ENCODE results near the gene CT45A6. TPM values are rescaled to one million over a fixed set of nuclear protein-coding genes. Genes with fewer than 3 reads are reported as not detected.
"Not testable (repeated sequence)": the region's sequence is repeated elsewhere in the genome, so short reads cannot be mapped to it uniquely, and the experiment has no call there.

Gene CT45A6
- total RNA-seq = not detected in 2 replicates

DNA sequence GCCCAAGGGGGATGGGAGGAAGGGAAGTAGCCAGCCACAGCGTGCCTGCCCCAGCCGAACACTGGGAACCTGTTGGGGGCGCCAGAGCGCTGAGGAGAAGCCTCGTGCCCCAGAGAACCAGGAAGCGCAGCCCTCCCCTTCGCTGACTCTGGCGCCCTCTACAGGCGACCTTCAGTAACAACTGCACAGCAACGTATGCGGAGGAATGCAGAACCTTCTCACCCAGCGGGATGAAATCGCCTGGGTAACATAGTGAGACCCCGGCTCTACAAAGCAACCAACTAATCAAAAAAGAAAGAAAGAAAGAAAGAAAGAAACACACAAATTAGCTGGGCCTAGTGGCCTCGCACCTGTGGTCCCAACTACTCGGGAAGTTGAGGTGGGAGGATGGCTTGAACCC lies at the start of gene CT45A6:
CT45A6 (minus strand) TSS at position 101 of the 400 bp plus-strand sequence. CDS start 3,794 bp downstream, outside the sequence.
- H3K27ac Mint-ChIP-seq; H3K9me3 Mint-ChIP-seq; H3K4me3 Mint-ChIP-seq; intact Hi-C loops (cut with micrococcal nuclease); DNase-seq (ENCODE audit: low spot score); H3K4me1 Mint-ChIP-seq (ENCODE audit: low read depth); H3K36me3 Mint-ChIP-seq (ENCODE audit: low read depth); H3K27me3 Mint-ChIP-seq (ENCODE audit: insufficient read depth): not testable (repeated sequence)

GRCh38 chrX:135837180-135837579 lies 34.6 kb upstream of the CT45A6 start, which contains the start of gene CT45A7:
Gene CT45A7 (minus strand): TSS chrX:135837280. CDS start chrX:135833533, 3,747 bp downstream.
- DNase-seq (ENCODE audit: low spot score); H3K4me1 Mint-ChIP-seq (ENCODE audit: low read depth); H3K36me3 Mint-ChIP-seq (ENCODE audit: low read depth); H3K9me3 Mint-ChIP-seq; intact Hi-C loops (cut with micrococcal nuclease); H3K4me3 Mint-ChIP-seq; H3K27ac Mint-ChIP-seq; H3K27me3 Mint-ChIP-seq (ENCODE audit: insufficient read depth): not testable (repeated sequence)

DNA sequence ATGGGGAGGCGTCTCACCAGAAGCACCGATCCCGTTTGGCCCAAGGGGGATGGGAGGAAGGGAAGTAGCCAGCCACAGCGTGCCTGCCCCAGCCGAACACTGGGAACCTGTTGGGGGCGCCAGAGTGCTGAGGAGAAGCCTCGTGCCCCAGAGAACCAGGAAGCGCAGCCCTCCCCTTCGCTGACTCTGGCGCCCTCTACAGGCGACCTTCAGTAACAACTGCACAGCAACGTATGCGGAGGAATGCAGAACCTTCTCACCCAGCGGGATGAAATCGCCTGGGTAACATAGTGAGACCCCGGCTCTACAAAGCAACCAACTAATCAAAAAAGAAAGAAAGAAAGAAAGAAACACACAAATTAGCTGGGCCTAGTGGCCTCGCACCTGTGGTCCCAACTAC lies 17.3 kb upstream of the CT45A6 start, which contains the start of gene CT45A2:
CT45A2 (minus strand) TSS at position 101 of the 400 bp plus-strand sequence. CDS start 3,747 bp downstream, outside the sequence.
- intact Hi-C loops (cut with micrococcal nuclease); H3K27ac Mint-ChIP-seq; H3K4me1 Mint-ChIP-seq (ENCODE audit: low read depth); H3K36me3 Mint-ChIP-seq (ENCODE audit: low read depth); H3K9me3 Mint-ChIP-seq; DNase-seq (ENCODE audit: low spot score); H3K27me3 Mint-ChIP-seq (ENCODE audit: insufficient read depth); H3K4me3 Mint-ChIP-seq: not testable (repeated sequence)

GRCh38 chrX:135785403-135785802 lies 17.2 kb downstream of the CT45A6 start, which contains the start of gene CT45A5:
Gene CT45A5 (minus strand): TSS chrX:135785503. CDS start chrX:135781729, 3,774 bp downstream.
- H3K4me3 Mint-ChIP-seq; H3K27me3 Mint-ChIP-seq (ENCODE audit: insufficient read depth); H3K9me3 Mint-ChIP-seq; intact Hi-C loops (cut with micrococcal nuclease); H3K4me1 Mint-ChIP-seq (ENCODE audit: low read depth); DNase-seq (ENCODE audit: low spot score); H3K36me3 Mint-ChIP-seq (ENCODE audit: low read depth); H3K27ac Mint-ChIP-seq: not testable (repeated sequence)

- H3K27me3 Mint-ChIP-seq (ENCODE audit: insufficient read depth); H3K36me3 Mint-ChIP-seq (ENCODE audit: low read depth); H3K9me3 Mint-ChIP-seq; intact Hi-C loops (cut with micrococcal nuclease); H3K4me1 Mint-ChIP-seq (ENCODE audit: low read depth); H3K27ac Mint-ChIP-seq; DNase-seq (ENCODE audit: low spot score); H3K4me3 Mint-ChIP-seq: not testable (repeated sequence)
Observed at GRCh38 chrX:135768091-135768490, 34.5 kb downstream of the CT45A6 start, which contains the start of gene CT45A3. Gene CT45A3 (minus strand): TSS chrX:135768191. CDS start chrX:135764444, 3,747 bp downstream.

- H3K4me3 Mint-ChIP-seq; H3K36me3 Mint-ChIP-seq (ENCODE audit: low read depth); H3K27ac Mint-ChIP-seq; DNase-seq (ENCODE audit: low spot score); H3K27me3 Mint-ChIP-seq (ENCODE audit: insufficient read depth); intact Hi-C loops (cut with micrococcal nuclease); H3K9me3 Mint-ChIP-seq; H3K4me1 Mint-ChIP-seq (ENCODE audit: low read depth): not testable (repeated sequence)
Observed at GRCh38 chrX:135744739-135745138, 57.8 kb downstream of the CT45A6 start.

Other genes with a start within 250 kb of the CT45A6 start
- not detected in 2 replicates for gene CT45A1, start 89.1 kb downstream of the CT45A6 start, total RNA-seq
- gene CT45A3, start 34.6 kb downstream of the CT45A6 start, total RNA-seq = not detected in 2 replicates
- not detected in 2 replicates for gene CT45A5, start 17.3 kb downstream of the CT45A6 start, total RNA-seq
- not detected in 2 replicates for gene CT45A2, start 17.2 kb upstream of the CT45A6 start, total RNA-seq
- gene CT45A7, start 34.5 kb upstream of the CT45A6 start, total RNA-seq = not detected in 2 replicates
- not detected in 2 replicates for gene CT45A8, start 51.8 kb upstream of the CT45A6 start, total RNA-seq
- not detected in 2 replicates for gene CT45A9, start 69.0 kb upstream of the CT45A6 start, total RNA-seq
- not detected in 2 replicates for gene CT45A10, start 90.7 kb upstream of the CT45A6 start, total RNA-seq
- not detected in 2 replicates for gene SAGE1, start 90.9 kb upstream of the CT45A6 start, total RNA-seq
- gene MMGT1, start 171.2 kb upstream of the CT45A6 start, total RNA-seq = 25.2 and 26.4 TPM in 2 replicates
- 12.7 and 13.4 TPM in 2 replicates for gene SLC9A6, start 182.6 kb upstream of the CT45A6 start, total RNA-seq